Measurements from ENCODE around the gene HTR3D.
"Not testable (repeated sequence)": the region's sequence is repeated elsewhere in the genome, so short reads cannot be mapped to it uniquely, and the experiment has no call there.

HTR3D gene

DNA sequence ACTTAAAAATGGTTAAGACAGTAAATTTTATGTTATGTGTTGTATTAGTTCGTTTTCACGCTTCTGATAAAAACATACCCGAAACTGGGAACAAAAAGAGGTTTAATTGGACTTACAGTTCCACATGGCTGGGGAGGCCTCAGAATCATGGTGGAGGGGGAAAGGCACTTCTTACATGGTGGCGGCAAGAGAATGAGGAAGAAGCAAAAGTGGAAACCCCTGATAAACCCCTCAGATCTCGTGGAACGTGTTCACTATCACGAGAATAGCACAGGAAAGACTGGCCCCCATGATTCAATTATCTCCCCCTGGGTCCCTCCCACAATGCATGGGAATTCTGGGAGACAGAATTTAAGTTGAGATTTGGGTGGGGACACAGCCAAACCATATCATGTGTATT, 39.6 kb downstream of the HTR3D start:
- DNase-seq: not testable (repeated sequence)

DNA sequence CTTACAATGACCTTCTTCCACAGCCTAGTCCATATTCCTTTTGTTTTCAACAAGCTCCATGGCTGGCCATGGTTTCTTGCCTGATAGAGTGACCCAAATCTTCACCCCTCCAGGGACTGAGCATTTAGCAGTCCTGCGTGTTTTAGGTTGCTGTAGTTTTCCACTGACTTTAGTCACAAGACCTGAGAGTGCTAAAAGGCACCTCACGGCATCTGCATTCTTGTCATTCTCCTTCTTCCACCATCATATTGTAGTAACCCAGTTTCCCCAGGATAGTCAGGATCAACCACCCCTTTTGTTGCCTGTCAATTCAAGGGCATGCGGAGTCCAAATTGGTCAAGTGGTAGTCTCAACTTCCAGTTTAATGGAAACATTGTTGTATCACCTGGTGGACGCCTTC, 42.1 kb downstream of the HTR3D start:
- DNase-seq: no peak

DNA sequence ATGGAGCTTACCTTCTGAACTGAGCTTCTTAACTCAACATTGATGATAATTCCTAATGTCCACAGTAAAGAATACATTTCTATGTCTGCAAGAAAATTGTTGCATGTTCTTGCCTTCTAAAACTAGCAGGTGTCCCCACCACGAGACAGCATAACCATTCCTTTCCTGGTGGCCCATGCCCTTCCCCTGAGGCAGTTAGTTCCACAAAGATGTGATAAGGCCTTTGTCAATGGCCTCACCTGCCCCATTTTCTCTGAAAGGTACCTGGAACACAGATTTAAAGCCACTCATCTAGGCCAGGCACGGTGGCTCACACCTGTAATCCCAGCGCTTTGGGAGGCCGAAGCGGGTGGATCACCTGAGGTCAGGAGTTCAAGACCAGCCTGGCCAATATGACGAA, 44.4 kb downstream of the HTR3D start:
- no peak for DNase-seq

DNA sequence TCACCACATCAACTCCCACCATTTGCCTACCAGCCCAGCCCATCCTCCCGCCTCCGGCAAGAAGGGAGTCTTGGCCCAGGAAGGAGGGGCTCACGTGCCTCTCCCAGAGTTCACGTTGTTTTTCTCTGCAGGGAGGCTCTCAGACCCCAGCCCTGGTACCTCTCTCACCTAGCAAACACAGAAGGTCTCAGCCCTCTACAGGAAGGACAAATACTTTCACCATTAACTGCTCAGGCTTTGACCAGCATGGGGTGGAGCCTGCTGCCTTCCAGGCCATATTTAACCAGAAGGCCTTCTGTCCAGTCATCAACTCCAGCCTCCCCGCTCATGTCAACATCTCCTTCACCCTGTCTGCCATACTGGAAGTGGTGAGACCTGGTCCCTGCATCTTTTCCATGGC, 46.3 kb downstream of the HTR3D start:
- DNase-seq: no peak

DNA sequence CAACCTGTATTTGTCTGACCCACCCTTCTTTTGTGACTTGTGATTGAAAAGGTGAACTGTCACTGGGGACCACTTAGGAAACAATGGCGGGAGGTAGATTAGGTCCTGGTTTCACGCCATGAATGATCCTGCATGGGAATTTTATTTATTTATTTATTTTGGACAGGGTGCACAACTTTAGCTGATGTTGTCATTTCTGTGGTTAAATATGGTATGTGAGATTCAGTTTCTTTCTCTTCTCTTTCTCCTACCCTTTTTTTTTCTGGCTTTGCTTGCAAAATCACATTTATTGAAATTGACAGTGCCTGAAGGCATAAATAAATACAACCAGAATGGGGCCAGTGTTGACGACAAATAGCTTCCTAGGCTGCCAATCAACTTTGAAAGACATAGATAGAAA, 47.3 kb downstream of the HTR3D start:
- DNase-seq: no peak

DNA sequence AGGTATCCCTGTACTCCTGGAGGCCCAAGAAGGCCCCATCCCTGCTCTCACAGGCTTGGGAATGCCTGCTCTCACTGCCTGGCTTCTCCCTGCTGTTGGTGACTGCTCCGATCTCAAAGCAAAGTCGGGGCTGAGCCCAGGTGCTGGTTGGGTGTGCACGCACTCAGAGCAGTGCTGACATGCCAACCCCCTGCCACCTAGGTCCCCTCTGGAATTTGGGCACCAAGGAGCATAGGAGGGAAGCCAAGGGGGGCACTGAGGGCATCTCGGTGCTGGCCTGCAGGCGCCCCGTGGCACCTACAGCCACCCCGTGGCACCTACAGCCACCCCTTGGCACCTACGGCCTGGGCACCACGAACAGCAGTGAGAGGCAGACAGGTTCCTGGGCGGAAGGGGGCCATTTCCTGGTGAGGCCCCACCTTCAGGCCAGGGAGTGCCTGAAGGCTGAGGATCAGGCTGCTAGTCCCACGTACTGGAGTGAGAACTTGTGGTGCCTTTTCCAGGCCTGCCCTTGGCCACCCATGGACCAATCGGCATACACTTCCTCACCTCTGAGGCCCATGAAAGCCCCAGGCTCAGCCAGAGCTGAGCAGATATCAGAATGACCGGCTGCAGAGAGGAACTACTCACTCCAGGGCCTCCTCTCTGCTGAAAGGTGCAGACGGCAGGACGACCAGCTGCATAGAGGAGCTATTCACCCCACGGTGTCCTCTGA, 49.7 kb downstream of the HTR3D start:
- no peak for DNase-seq

DNA sequence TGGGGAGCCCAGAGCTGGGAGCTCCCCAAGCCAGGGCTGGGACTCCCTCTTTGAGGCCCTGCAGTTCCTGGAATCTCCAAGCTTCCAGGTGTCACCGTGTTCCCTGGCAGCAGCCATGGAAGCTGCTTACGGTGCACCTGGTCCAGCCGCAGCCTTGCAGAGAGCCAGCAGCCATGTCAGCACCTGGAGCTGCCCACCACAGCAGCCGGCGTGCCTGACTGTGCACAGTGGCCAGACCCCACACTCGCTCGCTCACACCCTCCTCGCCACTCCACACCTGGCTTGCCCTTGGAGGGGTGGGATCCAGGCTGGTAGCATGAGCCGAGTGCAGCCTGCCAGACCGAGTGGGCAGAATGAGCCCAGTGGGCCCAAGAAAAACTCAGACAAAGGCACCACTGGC, 50.5 kb downstream of the HTR3D start:
- no peak for DNase-seq

DNA sequence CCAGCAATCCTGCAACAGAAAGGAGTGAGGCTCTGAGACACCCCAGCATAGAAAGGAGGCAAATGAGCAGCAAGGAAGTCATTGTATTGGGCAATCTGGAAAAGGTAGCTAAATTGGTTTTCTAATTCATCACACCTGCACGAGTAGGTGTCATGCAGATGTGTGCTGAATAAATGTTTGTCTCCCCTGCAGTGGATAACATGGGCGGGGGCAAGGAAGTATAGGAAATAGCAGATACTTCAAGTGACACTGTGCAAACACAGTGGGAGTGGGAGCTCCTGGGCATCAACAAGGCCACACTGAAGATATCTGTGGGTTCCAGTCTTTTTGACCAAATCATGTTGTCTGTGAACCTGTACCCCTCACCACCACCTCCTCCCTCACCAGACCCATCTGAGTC, 50.9 kb downstream of the HTR3D start:
- no peak for DNase-seq

DNA sequence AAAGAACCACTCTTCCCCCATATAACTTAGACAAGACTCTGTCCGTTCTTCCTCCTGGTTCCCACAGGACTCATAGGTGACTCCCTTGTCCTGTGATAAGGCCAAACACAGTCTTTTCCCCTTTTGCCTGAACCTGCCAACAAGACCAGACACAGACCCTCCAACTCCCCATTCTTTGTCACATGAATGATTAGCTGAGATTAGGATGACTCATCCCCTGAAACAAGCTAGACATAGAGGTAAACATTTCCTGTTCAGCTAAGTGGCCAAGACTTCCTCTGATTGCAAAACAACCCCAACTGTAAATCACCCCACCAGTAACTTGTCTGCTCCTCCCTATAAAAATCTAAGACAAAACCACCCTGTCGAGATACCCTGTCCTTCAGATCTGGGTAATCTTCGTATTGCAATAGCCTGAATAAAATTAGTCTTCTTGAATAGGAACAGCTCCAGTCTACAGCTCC, 53.9 kb downstream of the HTR3D start:
- DNase-seq: no peak
